ENCODE measurements around the gene DPP10.

DNA sequence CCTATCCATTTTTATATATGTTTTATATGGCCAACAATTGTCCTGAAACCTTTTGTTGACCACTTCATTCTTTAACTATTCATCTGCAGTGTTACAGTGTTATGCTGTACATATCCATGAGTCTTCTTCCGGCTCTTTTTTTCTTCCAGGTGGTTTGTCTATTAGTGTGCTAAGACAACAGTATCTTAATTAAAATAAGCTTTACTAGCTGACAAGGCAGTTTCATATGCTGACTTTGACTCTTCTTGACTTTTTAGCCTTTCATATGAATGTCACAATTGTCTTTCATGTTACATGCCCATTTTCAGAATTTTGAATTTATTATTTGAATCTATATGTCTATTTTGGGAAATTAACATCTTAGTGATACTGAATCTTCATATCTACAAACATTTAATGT lies 1249.0 kb downstream of the DPP10 start:
- TF ChIP-seq, protein P1, sequence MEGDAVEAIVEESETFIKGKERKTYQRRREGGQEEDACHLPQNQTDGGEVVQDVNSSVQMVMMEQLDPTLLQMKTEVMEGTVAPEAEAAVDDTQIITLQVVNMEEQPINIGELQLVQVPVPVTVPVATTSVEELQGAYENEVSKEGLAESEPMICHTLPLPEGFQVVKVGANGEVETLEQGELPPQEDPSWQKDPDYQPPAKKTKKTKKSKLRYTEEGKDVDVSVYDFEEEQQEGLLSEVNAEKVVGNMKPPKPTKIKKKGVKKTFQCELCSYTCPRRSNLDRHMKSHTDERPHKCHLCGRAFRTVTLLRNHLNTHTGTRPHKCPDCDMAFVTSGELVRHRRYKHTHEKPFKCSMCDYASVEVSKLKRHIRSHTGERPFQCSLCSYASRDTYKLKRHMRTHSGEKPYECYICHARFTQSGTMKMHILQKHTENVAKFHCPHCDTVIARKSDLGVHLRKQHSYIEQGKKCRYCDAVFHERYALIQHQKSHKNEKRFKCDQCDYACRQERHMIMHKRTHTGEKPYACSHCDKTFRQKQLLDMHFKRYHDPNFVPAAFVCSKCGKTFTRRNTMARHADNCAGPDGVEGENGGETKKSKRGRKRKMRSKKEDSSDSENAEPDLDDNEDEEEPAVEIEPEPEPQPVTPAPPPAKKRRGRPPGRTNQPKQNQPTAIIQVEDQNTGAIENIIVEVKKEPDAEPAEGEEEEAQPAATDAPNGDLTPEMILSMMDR (IDR thresholded peaks at IDR 0.05; ENCODE audit: low read depth, low read length, missing input control), result no peak
- TF ChIP-seq, protein P2, sequence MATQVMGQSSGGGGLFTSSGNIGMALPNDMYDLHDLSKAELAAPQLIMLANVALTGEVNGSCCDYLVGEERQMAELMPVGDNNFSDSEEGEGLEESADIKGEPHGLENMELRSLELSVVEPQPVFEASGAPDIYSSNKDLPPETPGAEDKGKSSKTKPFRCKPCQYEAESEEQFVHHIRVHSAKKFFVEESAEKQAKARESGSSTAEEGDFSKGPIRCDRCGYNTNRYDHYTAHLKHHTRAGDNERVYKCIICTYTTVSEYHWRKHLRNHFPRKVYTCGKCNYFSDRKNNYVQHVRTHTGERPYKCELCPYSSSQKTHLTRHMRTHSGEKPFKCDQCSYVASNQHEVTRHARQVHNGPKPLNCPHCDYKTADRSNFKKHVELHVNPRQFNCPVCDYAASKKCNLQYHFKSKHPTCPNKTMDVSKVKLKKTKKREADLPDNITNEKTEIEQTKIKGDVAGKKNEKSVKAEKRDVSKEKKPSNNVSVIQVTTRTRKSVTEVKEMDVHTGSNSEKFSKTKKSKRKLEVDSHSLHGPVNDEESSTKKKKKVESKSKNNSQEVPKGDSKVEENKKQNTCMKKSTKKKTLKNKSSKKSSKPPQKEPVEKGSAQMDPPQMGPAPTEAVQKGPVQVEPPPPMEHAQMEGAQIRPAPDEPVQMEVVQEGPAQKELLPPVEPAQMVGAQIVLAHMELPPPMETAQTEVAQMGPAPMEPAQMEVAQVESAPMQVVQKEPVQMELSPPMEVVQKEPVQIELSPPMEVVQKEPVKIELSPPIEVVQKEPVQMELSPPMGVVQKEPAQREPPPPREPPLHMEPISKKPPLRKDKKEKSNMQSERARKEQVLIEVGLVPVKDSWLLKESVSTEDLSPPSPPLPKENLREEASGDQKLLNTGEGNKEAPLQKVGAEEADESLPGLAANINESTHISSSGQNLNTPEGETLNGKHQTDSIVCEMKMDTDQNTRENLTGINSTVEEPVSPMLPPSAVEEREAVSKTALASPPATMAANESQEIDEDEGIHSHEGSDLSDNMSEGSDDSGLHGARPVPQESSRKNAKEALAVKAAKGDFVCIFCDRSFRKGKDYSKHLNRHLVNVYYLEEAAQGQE (IDR thresholded peaks at IDR 0.05), result no peak
- TF ChIP-seq, protein P3, sequence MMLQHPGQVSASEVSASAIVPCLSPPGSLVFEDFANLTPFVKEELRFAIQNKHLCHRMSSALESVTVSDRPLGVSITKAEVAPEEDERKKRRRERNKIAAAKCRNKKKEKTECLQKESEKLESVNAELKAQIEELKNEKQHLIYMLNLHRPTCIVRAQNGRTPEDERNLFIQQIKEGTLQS (IDR thresholded peaks at IDR 0.05), result no peak
- TF ChIP-seq JUND (IDR thresholded peaks at IDR 0.05), result no peak
- TF ChIP-seq, protein P4, sequence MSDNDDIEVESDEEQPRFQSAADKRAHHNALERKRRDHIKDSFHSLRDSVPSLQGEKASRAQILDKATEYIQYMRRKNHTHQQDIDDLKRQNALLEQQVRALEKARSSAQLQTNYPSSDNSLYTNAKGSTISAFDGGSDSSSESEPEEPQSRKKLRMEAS (IDR thresholded peaks at IDR 0.05), result no peak
- TF ChIP-seq HNF4A (conservative IDR thresholded peaks at IDR 0.05), result no peak
- no peak for TF ChIP-seq EGR1 (IDR thresholded peaks at IDR 0.05; ENCODE audit: low read depth in 2 of 2)
- no peak for TF ChIP-seq RAD21 (IDR thresholded peaks at IDR 0.05)

Data from liver (tissue), 3 donors.